Left lung (tissue), 10 donors: ENCODE data around the gene LINC00237. TPM values are rescaled to one million over a fixed set of nuclear protein-coding genes. Genes with fewer than 3 reads are reported as not detected.

ENCODE experiments used
- ATAC-seq: fragments of 200-7000 bp; cut with Tn5 transposase; one replicate; pipeline ENCODE4 v1.9.1; 2020; ENCODE audit warnings: moderate library complexity
- DNase-seq, 4 donors: peaks; one replicate each; pipeline ENCODE4 v3.0.0-alpha.2; 2013 to 2020
- H3K27ac ChIP-seq, 2 donors: fragments of 200-600 bp; sonication (generic) in 1 of 2; one replicate each; pipeline versions ENCODE4 v1.5.0 to v1.8.0; 2020 to 2021
- H3K27me3 ChIP-seq, 2 donors: fragments of 200-600 bp; sonication (generic) in 1 of 2; one replicate each; pipeline versions ENCODE4 v1.5.0 to v1.8.0; 2020 to 2021
- H3K36me3 ChIP-seq, 2 donors: fragments of 200-600 bp; sonication (generic) in 1 of 2; one replicate each; pipeline versions ENCODE4 v1.5.0 to v1.8.0; 2020 to 2021
- H3K4me1 ChIP-seq, 2 donors: fragments of 200-600 bp; one replicate each; pipeline ENCODE4 v1.8.0; 2021
- H3K4me3 ChIP-seq, 2 donors: fragments of 200-600 bp; sonication (generic) in 1 of 2; one replicate each; pipeline versions ENCODE4 v1.5.0 to v1.8.0; 2020 to 2021; ENCODE audit warnings: mild to moderate bottlenecking in 1 of 2
- H3K9me3 ChIP-seq, 2 donors: fragments of 200-600 bp; sonication (generic) in 1 of 2; one replicate each; pipeline versions ENCODE4 v1.5.0 to v1.8.0; 2020 to 2021
- CTCF ChIP-seq, 2 donors: fragments of 200-600 bp; sonication (generic) in 1 of 2; IDR thresholded peaks; one replicate each; pipeline versions ENCODE4 v1.5.0 to v1.8.0; 2021; ENCODE audit warnings: antibody characterized with exemption in 2 of 2
- intact Hi-C, 2 donors: fragments of 100-400 bp; cut with DNase I; formaldehyde crosslinking; loops; one replicate each; pipeline versions ENCODE4 v1.11.2 to v1.14.2; 2022
- polyA plus RNA-seq, 6 donors: library from polyadenylated mRNA; unstranded; fragments of 120-200 nt; gene quantifications; one replicate each; pipeline ENCODE4 v1.2.1, GENCODE V29; 2013; ENCODE audit not compliant: insufficient read length in 6 of 6
- total RNA-seq, 2 donors: library from RNA; stranded (reverse); fragmentation: NEBNext Ultra II Directional; extraction: Animal tissue kit (Norgen Biotek cat#: 25700); gene quantifications; one replicate each; pipeline ENCODE4 v1.2.1, GENCODE V29; 2021
- donor health status: DM: no; HTN: yes; CAD: no.
- donor health status: DM: no; HTN: no; CAD: no.

Gene LINC00237
- total and polyA plus RNA-seq, 8 donors, result not detected

DNA sequence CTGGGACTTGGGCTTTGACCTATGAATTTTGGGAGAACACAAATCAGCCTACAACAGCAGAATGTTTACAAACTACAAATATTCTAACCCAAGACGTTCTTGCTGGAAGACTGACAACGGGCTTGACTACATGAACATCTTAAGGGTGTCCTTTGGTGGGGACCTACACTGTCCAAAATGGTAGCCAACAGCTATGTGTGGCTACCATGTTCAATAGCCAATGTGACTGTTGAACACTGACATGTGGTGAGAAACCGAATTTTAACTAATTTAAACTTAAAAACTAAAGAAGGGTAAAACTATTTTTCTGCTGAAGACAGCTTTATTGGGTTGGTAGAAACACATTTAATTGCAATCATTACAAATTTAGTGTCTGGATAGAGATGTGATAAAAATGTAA, 30.1 kb downstream of the LINC00237 start:
- TF ChIP-seq CTCF (IDR thresholded peaks at IDR 0.05), result no peak
- Histone ChIP-seq H3K36me3 (no peaks in the 10 kb centered on the region), H3K4me1 (no peaks in the 10 kb centered on the region), H3K27ac (no peak overlapping the region), H3K9me3 (no peaks in the 10 kb centered on the region), H3K4me3 (no peak overlapping the region), H3K27me3 (peaks cover 0 to 37% of the 10 kb centered on the region in 2 donors)
- ATAC-seq (no peak), DNase-seq (no peak)
- intact Hi-C loops, result no loop called here

GRCh38 chr20:21075471-21075870, 30.7 kb downstream of the LINC00237 start:
- intact Hi-C loops, result no loop called here
- Histone ChIP-seq H3K27me3 (peaks cover 0 to 32% of the 10 kb centered on the region in 2 donors), H3K4me1 (no peaks in the 10 kb centered on the region), H3K36me3 (no peaks in the 10 kb centered on the region), H3K9me3 (no peaks in the 10 kb centered on the region), H3K27ac (no peak overlapping the region), H3K4me3 (no peak overlapping the region)
- DNase-seq (no peak), ATAC-seq (no peak)
- TF ChIP-seq CTCF (IDR thresholded peaks at IDR 0.05), result no peak

DNA sequence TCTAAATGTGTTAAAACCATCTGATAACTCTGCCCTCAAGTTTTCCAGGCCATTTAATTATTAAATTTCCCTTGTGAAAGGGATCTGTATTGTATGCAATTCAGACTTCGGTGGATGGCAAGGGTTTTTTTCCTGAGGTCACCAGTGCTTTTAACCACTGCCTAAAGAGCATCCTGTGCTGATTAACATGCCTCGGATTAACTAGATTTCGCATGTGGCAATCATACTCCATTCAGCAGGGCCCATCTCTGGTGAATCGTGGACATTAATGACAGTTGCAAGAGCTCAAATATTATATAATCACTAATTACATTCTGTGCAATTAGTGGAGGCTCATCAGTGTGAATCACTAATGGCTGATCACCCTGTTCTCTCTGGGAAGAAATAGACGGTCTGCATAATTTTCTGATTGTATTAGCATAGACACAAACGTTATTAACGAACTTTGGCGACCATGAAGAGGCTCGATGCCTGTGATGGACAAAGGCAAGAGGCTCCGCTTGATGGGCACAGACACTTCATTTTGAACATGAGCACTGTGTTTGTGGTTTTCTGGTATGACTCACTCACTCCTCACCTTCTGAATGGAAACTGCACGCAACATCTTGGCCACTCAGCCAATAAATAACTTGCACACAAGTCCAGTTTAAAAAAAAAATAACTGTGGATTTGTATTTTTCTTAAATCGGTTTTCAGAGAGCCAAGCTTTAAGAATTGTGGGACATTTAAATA, 31.4 kb downstream of the LINC00237 start:
- Histone ChIP-seq H3K9me3 (no peaks in the 10 kb centered on the region), H3K4me3 (no peak overlapping the region), H3K27ac (no peak overlapping the region), H3K4me1 (no peaks in the 10 kb centered on the region), H3K36me3 (no peaks in the 10 kb centered on the region), H3K27me3 (peaks cover 0 to 26% of the 10 kb centered on the region in 2 donors)
- ATAC-seq (no peak), DNase-seq (no peak)
- intact Hi-C loops, result no loop called here
- TF ChIP-seq CTCF (IDR thresholded peaks at IDR 0.05), result no peak

DNA sequence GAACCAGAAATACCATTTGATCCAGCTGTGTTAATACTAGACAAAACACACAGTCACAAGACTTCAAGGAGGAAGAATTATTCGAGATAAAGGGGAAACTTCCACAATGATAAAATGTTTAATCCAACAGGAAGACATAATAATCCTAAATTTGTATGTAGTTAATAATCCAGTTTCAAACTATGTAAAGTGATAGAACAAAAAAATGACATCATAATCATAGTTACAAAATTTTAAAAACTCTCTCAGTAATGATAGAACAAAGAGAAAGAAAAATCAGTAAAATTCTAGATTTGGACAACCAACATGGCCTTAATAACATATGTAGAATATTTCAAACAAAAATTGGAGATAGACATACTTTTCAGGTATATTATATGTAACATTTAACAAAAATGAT, 38.9 kb downstream of the LINC00237 start:
- no peak for ATAC-seq
- intact Hi-C loops, result no loop called here
- no peak overlapping the region for H3K4me3 ChIP-seq

DNA sequence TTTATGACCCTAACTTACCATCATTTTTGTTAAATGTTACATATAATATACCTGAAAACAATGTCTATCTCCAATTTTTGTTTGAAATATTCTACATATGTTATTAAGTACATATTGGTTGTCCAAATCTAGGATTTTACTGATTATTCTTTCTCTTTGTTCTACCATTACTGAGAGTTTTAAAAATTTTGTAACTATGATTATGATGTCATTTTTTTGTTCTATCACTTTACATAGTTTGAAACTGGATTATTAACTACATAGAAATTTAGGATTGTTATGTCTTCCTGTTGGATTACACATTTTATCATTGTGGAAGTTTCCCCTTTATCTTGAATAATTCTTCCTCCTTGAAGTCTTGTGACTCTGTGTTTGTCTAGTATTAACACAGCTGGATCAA, 41.2 kb downstream of the LINC00237 start:
- intact Hi-C loops, result no loop called here
- no peaks in the 10 kb centered on the region for H3K36me3 ChIP-seq
- no peak overlapping the region for H3K27ac ChIP-seq
- H3K4me3 ChIP-seq, result no peak overlapping the region
- no peaks in the 10 kb centered on the region for H3K4me1 ChIP-seq
- peaks cover 0 to 16% of the 10 kb centered on the region in 2 donors for H3K27me3 ChIP-seq
- no peak for TF ChIP-seq CTCF (IDR thresholded peaks at IDR 0.05)
- no peaks in the 10 kb centered on the region for H3K9me3 ChIP-seq
- DNase-seq (no peak), ATAC-seq (no peak)

More for the DNA sequence above, 38.9 kb downstream of the LINC00237 start:
- Histone ChIP-seq H3K27me3 (peaks cover 0 to 20% of the 10 kb centered on the region in 2 donors), H3K36me3 (no peaks in the 10 kb centered on the region), H3K4me1 (no peaks in the 10 kb centered on the region), H3K9me3 (no peaks in the 10 kb centered on the region), H3K27ac (no peak overlapping the region)
- no peak for TF ChIP-seq CTCF (IDR thresholded peaks at IDR 0.05)
- DNase-seq, result no peak
